HEK293 (cell line): ENCODE results near the gene BORCS6.

Experiments
- KLF10 ChIP-seq: fragments of 450-650 bp; IDR thresholded peaks from 2 replicates; pipeline ENCODE4 v1.5.1; 2018; ENCODE audit warnings: missing biosample characterization, mild to moderate bottlenecking, missing genetic modification characterization
- KLF7 ChIP-seq: fragments of 450-650 bp; formaldehyde crosslinking; IDR thresholded peaks from 2 replicates; pipeline ENCODE4 v1.5.1; 2016; ENCODE audit warnings: missing biosample characterization, missing genetic modification characterization, borderline replicate concordance
- SCRT2 ChIP-seq: fragments of 450-650 bp; formaldehyde crosslinking; IDR thresholded peaks from 2 replicates; pipeline ENCODE4 v1.5.1; 2016; ENCODE audit warnings: missing biosample characterization, missing genetic modification characterization
- SP7 ChIP-seq: fragments of 450-650 bp; formaldehyde crosslinking; IDR thresholded peaks from 2 replicates; pipeline ENCODE4 v1.5.1; 2016; ENCODE audit warnings: missing biosample characterization, missing genetic modification characterization
- ZBTB17 ChIP-seq: fragments of 450-650 bp; formaldehyde crosslinking; IDR thresholded peaks from 2 replicates; pipeline ENCODE4 v1.5.1; 2016; ENCODE audit warnings: missing biosample characterization, missing genetic modification characterization
- ZBTB20 ChIP-seq: fragments of 450-650 bp; formaldehyde crosslinking; IDR thresholded peaks from 2 replicates; pipeline ENCODE4 v1.5.1; 2016; ENCODE audit warnings: missing biosample characterization, missing genetic modification characterization
- ZEB2 ChIP-seq: fragments of 450-650 bp; formaldehyde crosslinking; IDR thresholded peaks from 2 replicates; pipeline ENCODE4 v1.5.1; 2016; ENCODE audit warnings: missing biosample characterization, missing genetic modification characterization
- ZNF155 ChIP-seq: fragments of 450-650 bp; formaldehyde crosslinking; IDR thresholded peaks from 2 replicates; pipeline ENCODE4 v1.5.1; 2016; ENCODE audit warnings: missing biosample characterization, missing genetic modification characterization
- ZNF211 ChIP-seq: fragments of 450-650 bp; formaldehyde crosslinking; IDR thresholded peaks from 2 replicates; pipeline ENCODE4 v1.5.1; 2016; ENCODE audit warnings: low read depth, missing biosample characterization, missing genetic modification characterization
- ZNF24 ChIP-seq: fragments of 450-650 bp; formaldehyde crosslinking; IDR thresholded peaks from 2 replicates; pipeline ENCODE4 v1.5.1; 2016; ENCODE audit warnings: missing biosample characterization, missing genetic modification characterization
- ZNF561 ChIP-seq: fragments of 450-650 bp; IDR thresholded peaks from 2 replicates; pipeline ENCODE4 v1.5.1; 2018; ENCODE audit warnings: missing biosample characterization, missing genetic modification characterization, borderline replicate concordance
- ZNF600 ChIP-seq: fragments of 450-650 bp; formaldehyde crosslinking; IDR thresholded peaks from 2 replicates; pipeline ENCODE4 v1.5.1; 2016; ENCODE audit warnings: missing biosample characterization, missing genetic modification characterization
- ZNF629 ChIP-seq: fragments of 450-650 bp; formaldehyde crosslinking; IDR thresholded peaks from 2 replicates; pipeline ENCODE4 v1.5.1; 2017; ENCODE audit warnings: missing biosample characterization, missing genetic modification characterization
- ZNF660 ChIP-seq: fragments of 450-650 bp; IDR thresholded peaks from 2 replicates; pipeline ENCODE4 v1.5.1; 2018; ENCODE audit warnings: missing biosample characterization, mild to moderate bottlenecking, missing genetic modification characterization
- ZNF768 ChIP-seq: fragments of 450-650 bp; formaldehyde crosslinking; IDR thresholded peaks from 2 replicates; pipeline ENCODE4 v1.5.1; 2018; ENCODE audit warnings: missing biosample characterization, mild to moderate bottlenecking, missing genetic modification characterization
- ZSCAN23 ChIP-seq: fragments of 450-650 bp; formaldehyde crosslinking; IDR thresholded peaks from 2 replicates; pipeline ENCODE4 v1.5.1; 2016; ENCODE audit warnings: missing biosample characterization, missing genetic modification characterization
- ZSCAN30 ChIP-seq: fragments of 450-650 bp; IDR thresholded peaks from 2 replicates; pipeline ENCODE4 v1.5.1; 2018; ENCODE audit warnings: missing biosample characterization, mild to moderate bottlenecking, missing genetic modification characterization, moderate library complexity
- TF ChIP-seq, protein P1 (sequence below): fragments of 450-650 bp; formaldehyde crosslinking; conservative IDR thresholded peaks from 2 replicates; pipeline ENCODE4 v1.5.1; 2016; ENCODE audit warnings: low read depth, missing biosample characterization, missing genetic modification characterization
- TF ChIP-seq, protein P2 (sequence below): fragments of 450-650 bp; formaldehyde crosslinking; IDR thresholded peaks from 2 replicates; pipeline ENCODE4 v1.5.1; 2016; ENCODE audit warnings: missing biosample characterization, missing genetic modification characterization
- TF ChIP-seq, protein P3 (sequence below): fragments of 450-650 bp; formaldehyde crosslinking; IDR thresholded peaks from 2 replicates; pipeline ENCODE4 v1.5.1; 2016; ENCODE audit warnings: missing biosample characterization, missing genetic modification characterization, low read depth
- TF ChIP-seq, protein P4 (sequence below): fragments of 450-650 bp; formaldehyde crosslinking; IDR thresholded peaks from 2 replicates; pipeline ENCODE4 v1.5.1; 2016; ENCODE audit warnings: missing biosample characterization, missing genetic modification characterization, low read depth
- TF ChIP-seq, protein P5 (sequence below): fragments of 450-650 bp; formaldehyde crosslinking; IDR thresholded peaks from 2 replicates; pipeline ENCODE4 v1.5.1; 2016; ENCODE audit warnings: missing biosample characterization, missing genetic modification characterization
- TF ChIP-seq, protein P6 (sequence below): fragments of 450-650 bp; IDR thresholded peaks from 2 replicates; pipeline ENCODE4 v1.5.1; 2018; ENCODE audit warnings: missing biosample characterization, mild to moderate bottlenecking, missing genetic modification characterization

BORCS6 gene

DNA sequence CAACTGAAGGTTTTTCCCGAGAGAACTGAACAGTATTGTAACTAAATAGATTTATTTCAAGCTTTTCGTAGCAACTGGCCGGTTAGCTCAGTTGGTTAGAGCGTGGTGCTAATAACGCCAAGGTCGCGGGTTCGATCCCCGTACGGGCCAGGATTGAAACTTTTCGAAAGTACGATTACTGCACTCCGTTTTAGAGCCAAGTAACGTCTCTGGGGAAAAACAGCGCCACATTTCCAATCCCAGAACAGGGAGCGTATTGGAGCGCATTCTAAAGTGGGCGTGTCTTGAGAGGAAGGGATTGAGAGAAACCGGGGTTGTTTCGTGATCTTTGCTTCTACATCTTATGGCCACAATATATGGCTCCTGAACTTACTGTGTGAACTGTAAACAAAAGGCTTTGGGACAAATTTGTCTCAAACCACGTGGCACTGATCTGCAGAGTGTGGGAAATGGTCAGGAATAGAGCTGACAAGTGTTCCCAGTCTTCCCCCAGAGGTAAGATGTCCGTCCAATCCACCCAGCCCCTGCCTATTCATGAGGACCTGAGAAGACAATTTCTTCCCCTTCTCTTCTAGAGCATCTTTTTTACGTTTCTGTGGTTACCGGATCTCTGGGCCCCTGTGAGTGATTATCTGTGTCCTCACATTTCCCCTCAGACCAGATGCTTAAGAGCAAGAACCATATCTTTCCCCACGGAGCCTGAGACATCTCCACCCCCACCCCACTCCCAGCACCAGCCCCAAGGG lies 2.3 kb downstream of the BORCS6 start (continued):
- TF ChIP-seq, protein P1, sequence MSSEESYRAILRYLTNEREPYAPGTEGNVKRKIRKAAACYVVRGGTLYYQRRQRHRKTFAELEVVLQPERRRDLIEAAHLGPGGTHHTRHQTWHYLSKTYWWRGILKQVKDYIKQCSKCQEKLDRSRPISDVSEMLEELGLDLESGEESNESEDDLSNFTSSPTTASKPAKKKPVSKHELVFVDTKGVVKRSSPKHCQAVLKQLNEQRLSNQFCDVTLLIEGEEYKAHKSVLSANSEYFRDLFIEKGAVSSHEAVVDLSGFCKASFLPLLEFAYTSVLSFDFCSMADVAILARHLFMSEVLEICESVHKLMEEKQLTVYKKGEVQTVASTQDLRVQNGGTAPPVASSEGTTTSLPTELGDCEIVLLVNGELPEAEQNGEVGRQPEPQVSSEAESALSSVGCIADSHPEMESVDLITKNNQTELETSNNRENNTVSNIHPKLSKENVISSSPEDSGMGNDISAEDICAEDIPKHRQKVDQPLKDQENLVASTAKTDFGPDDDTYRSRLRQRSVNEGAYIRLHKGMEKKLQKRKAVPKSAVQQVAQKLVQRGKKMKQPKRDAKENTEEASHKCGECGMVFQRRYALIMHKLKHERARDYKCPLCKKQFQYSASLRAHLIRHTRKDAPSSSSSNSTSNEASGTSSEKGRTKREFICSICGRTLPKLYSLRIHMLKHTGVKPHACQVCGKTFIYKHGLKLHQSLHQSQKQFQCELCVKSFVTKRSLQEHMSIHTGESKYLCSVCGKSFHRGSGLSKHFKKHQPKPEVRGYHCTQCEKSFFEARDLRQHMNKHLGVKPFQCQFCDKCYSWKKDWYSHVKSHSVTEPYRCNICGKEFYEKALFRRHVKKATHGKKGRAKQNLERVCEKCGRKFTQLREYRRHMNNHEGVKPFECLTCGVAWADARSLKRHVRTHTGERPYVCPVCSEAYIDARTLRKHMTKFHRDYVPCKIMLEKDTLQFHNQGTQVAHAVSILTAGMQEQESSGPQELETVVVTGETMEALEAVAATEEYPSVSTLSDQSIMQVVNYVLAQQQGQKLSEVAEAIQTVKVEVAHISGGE: no peak
- TF ChIP-seq, protein P2, sequence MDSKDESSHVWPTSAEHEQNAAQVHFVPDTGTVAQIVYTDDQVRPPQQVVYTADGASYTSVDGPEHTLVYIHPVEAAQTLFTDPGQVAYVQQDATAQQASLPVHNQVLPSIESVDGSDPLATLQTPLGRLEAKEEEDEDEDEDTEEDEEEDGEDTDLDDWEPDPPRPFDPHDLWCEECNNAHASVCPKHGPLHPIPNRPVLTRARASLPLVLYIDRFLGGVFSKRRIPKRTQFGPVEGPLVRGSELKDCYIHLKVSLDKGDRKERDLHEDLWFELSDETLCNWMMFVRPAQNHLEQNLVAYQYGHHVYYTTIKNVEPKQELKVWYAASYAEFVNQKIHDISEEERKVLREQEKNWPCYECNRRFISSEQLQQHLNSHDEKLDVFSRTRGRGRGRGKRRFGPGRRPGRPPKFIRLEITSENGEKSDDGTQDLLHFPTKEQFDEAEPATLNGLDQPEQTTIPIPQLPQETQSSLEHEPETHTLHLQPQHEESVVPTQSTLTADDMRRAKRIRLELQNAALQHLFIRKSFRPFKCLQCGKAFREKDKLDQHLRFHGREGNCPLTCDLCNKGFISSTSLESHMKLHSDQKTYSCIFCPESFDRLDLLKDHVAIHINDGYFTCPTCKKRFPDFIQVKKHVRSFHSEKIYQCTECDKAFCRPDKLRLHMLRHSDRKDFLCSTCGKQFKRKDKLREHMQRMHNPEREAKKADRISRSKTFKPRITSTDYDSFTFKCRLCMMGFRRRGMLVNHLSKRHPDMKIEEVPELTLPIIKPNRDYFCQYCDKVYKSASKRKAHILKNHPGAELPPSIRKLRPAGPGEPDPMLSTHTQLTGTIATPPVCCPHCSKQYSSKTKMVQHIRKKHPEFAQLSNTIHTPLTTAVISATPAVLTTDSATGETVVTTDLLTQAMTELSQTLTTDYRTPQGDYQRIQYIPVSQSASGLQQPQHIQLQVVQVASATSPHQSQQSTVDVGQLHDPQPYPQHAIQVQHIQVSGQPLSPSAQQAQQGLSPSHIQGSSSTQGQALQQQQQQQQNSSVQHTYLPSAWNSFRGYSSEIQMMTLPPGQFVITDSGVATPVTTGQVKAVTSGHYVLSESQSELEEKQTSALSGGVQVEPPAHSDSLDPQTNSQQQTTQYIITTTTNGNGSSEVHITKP (tag by site-specific recombination): peak; percentile 65; the same call in 1 of the 2 replicates
- TF ChIP-seq, protein P3, sequence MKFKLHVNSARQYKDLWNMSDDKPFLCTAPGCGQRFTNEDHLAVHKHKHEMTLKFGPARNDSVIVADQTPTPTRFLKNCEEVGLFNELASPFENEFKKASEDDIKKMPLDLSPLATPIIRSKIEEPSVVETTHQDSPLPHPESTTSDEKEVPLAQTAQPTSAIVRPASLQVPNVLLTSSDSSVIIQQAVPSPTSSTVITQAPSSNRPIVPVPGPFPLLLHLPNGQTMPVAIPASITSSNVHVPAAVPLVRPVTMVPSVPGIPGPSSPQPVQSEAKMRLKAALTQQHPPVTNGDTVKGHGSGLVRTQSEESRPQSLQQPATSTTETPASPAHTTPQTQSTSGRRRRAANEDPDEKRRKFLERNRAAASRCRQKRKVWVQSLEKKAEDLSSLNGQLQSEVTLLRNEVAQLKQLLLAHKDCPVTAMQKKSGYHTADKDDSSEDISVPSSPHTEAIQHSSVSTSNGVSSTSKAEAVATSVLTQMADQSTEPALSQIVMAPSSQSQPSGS: no peak
- TF ChIP-seq ZSCAN23 (tag by site-specific recombination): 0 out of 2 replicates have a peak, but pooled peaks have one; percentile 63
- no peak for TF ChIP-seq KLF7
- TF ChIP-seq, protein P4, sequence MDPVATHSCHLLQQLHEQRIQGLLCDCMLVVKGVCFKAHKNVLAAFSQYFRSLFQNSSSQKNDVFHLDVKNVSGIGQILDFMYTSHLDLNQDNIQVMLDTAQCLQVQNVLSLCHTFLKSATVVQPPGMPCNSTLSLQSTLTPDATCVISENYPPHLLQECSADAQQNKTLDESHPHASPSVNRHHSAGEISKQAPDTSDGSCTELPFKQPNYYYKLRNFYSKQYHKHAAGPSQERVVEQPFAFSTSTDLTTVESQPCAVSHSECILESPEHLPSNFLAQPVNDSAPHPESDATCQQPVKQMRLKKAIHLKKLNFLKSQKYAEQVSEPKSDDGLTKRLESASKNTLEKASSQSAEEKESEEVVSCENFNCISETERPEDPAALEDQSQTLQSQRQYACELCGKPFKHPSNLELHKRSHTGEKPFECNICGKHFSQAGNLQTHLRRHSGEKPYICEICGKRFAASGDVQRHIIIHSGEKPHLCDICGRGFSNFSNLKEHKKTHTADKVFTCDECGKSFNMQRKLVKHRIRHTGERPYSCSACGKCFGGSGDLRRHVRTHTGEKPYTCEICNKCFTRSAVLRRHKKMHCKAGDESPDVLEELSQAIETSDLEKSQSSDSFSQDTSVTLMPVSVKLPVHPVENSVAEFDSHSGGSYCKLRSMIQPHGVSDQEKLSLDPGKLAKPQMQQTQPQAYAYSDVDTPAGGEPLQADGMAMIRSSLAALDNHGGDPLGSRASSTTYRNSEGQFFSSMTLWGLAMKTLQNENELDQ (tag by site-specific recombination): no peak
- peak; percentile 93 for TF ChIP-seq ZNF660 (tag by site-specific recombination)
- TF ChIP-seq, protein P5, sequence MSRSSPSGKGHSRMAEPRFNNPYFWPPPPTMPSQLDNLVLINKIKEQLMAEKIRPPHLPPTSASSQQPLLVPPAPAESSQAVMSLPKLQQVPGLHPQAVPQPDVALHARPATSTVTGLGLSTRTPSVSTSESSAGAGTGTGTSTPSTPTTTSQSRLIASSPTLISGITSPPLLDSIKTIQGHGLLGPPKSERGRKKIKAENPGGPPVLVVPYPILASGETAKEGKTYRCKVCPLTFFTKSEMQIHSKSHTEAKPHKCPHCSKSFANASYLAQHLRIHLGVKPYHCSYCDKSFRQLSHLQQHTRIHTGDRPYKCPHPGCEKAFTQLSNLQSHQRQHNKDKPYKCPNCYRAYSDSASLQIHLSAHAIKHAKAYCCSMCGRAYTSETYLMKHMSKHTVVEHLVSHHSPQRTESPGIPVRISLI: 0 out of 2 replicates have a peak, but pooled peaks have one; percentile 4
- TF ChIP-seq ZNF561: peak; percentile 66
- peak; percentile 82 for TF ChIP-seq KLF10 (tag by site-specific recombination)
- TF ChIP-seq ZSCAN30 (tag by site-specific recombination): peak; percentile 69; the same call in 1 of the 2 replicates
- no peak for TF ChIP-seq SCRT2 (tag by site-specific recombination)
- peak; percentile 92; the same call in 1 of the 2 replicates for TF ChIP-seq ZNF768
- peak; percentile 57; the same call in 1 of the 2 replicates for TF ChIP-seq ZNF24 (tag by site-specific recombination)
- TF ChIP-seq ZNF629 (tag by site-specific recombination): peak; percentile 20
- peak; percentile 90 for TF ChIP-seq ZEB2 (tag by site-specific recombination)
- peak; percentile 78 for TF ChIP-seq ZBTB17
- TF ChIP-seq ZNF211 (tag by site-specific recombination): no peak
- TF ChIP-seq ZNF600 (tag by site-specific recombination): peak; percentile 99
- no peak for TF ChIP-seq ZNF155 (tag by site-specific recombination)
- TF ChIP-seq, protein P6, sequence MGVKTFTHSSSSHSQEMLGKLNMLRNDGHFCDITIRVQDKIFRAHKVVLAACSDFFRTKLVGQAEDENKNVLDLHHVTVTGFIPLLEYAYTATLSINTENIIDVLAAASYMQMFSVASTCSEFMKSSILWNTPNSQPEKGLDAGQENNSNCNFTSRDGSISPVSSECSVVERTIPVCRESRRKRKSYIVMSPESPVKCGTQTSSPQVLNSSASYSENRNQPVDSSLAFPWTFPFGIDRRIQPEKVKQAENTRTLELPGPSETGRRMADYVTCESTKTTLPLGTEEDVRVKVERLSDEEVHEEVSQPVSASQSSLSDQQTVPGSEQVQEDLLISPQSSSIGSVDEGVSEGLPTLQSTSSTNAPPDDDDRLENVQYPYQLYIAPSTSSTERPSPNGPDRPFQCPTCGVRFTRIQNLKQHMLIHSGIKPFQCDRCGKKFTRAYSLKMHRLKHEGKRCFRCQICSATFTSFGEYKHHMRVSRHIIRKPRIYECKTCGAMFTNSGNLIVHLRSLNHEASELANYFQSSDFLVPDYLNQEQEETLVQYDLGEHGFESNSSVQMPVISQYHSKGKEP (tag by site-specific recombination): peak; percentile 47; the same call in 1 of the 2 replicates
- peak; percentile 60 for TF ChIP-seq SP7 (tag by site-specific recombination)
- TF ChIP-seq ZBTB20 (tag by site-specific recombination): 0 out of 2 replicates have a peak, but pooled peaks have one; percentile 21
